DMS114 treated with DMSO at 0.1 percent for 48 hours (cell line): ENCODE measurements around the gene ZNF407.

Source experiments
- DNase-seq: peaks from one replicate; lab custom pipeline; 2025; ENCODE audit not compliant: unreplicated experiment; lab: John Stamatoyannopoulos, UW

The ZNF407 gene

GRCh38 chr18:74587441-74587840, 10.2 kb upstream of the ZNF407 start:
- DNase-seq: no peak

GRCh38 chr18:74589021-74589420, 8.6 kb upstream of the ZNF407 start:
- DNase-seq: no peak

GRCh38 chr18:74589811-74590210, 7.9 kb upstream of the ZNF407 start:
- DNase-seq: no peak

GRCh38 chr18:74590671-74591070, 7.0 kb upstream of the ZNF407 start:
- no peak for DNase-seq

GRCh38 chr18:74595431-74595830, 2.2 kb upstream of the ZNF407 start:
- no peak for DNase-seq

- peak; percentile 67 for DNase-seq
These were observed 522 bp upstream of the ZNF407 start for GRCh38 chr18:74597034-74597661.

GRCh38 chr18:74598350-74599001, 806 bp downstream of the ZNF407 start:
- peak; percentile 6 for DNase-seq

GRCh38 chr18:74604361-74604760, 6.7 kb downstream of the ZNF407 start:
- DNase-seq: no peak

- DNase-seq: no peak
These were observed 7.1 kb downstream of the ZNF407 start for GRCh38 chr18:74604774-74605173.

- no peak for DNase-seq
These were observed 11.0 kb downstream of the ZNF407 start for GRCh38 chr18:74608681-74609080.

- DNase-seq: no peak
These were observed 11.9 kb downstream of the ZNF407 start for GRCh38 chr18:74609535-74609934.

GRCh38 chr18:74610051-74610615, 12.5 kb downstream of the ZNF407 start:
- no peak for DNase-seq

- DNase-seq: no peak
These were observed 13.2 kb downstream of the ZNF407 start for GRCh38 chr18:74610860-74611259.

GRCh38 chr18:74611765-74612164, 14.1 kb downstream of the ZNF407 start:
- no peak for DNase-seq

- no peak for DNase-seq
These were observed 15.7 kb downstream of the ZNF407 start for GRCh38 chr18:74613381-74613780.

- DNase-seq: no peak
These were observed 18.8 kb downstream of the ZNF407 start for GRCh38 chr18:74616494-74616893.

GRCh38 chr18:74617486-74617885, 19.8 kb downstream of the ZNF407 start:
- DNase-seq: no peak

- no peak for DNase-seq
These were observed 24.4 kb downstream of the ZNF407 start for GRCh38 chr18:74622072-74622471.

GRCh38 chr18:74623047-74623816, 25.6 kb downstream of the ZNF407 start:
- DNase-seq: no peak

GRCh38 chr18:74624466-74624865, 26.8 kb downstream of the ZNF407 start:
- DNase-seq: no peak

GRCh38 chr18:74625157-74625556, 27.5 kb downstream of the ZNF407 start:
- no peak for DNase-seq
